Fibroblast of the aortic adventitia (primary cell): ENCODE measurements around the gene RNPS1. TPM values are rescaled to one million over a fixed set of nuclear protein-coding genes. Genes with fewer than 3 reads are reported as not detected.

ENCODE experiments used
- DNase-seq: peaks from one replicate; pipeline ENCODE4 v3.0.0-alpha.2; 2010; ENCODE audit warnings: low read depth
- H3K4me3 ChIP-seq: 2 replicates; pipeline ENCODE4 v1.5.1; 2011; ENCODE audit warnings: low read depth, mild to moderate bottlenecking, control low read depth, low read length, moderate library complexity
- total RNA-seq: library from RNA; depleted of rRNA; stranded (reverse); fragments of >200 nt; gene quantifications from 2 replicates; pipeline ENCODE4 v1.2.3, GENCODE V29; 2012; ENCODE audit warnings: low replicate concordance
- TF ChIP-seq, protein P1 (sequence below): IDR thresholded peaks from 2 replicates; pipeline ENCODE4 v1.5.1; 2011; ENCODE audit warnings: mild to moderate bottlenecking, low read length, control low read depth, inconsistent platforms; ENCODE audit not compliant: insufficient read depth

RNPS1 gene
- total RNA-seq, 1 donor = 94.7 TPM

DNA sequence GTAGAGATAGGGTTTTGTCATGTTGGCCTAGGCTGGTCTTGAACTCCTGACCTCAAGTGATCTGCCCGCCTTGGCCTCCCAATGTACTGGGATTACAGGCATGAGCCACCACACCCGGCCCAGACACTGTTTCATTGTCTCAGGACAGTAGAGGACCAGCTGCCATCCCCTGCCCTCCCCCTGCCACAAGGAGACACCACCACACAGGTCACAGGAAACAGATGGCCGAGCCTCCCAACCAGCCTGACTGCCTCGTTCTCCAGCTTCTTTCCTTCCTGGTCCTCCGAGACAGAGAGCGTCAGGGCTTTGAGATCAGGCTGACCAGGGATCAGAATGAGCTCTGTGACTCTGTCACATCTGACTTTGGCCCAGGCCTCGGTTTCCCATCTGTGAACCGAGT, 20.8 kb upstream of the RNPS1 start:
- TF ChIP-seq, protein P1, sequence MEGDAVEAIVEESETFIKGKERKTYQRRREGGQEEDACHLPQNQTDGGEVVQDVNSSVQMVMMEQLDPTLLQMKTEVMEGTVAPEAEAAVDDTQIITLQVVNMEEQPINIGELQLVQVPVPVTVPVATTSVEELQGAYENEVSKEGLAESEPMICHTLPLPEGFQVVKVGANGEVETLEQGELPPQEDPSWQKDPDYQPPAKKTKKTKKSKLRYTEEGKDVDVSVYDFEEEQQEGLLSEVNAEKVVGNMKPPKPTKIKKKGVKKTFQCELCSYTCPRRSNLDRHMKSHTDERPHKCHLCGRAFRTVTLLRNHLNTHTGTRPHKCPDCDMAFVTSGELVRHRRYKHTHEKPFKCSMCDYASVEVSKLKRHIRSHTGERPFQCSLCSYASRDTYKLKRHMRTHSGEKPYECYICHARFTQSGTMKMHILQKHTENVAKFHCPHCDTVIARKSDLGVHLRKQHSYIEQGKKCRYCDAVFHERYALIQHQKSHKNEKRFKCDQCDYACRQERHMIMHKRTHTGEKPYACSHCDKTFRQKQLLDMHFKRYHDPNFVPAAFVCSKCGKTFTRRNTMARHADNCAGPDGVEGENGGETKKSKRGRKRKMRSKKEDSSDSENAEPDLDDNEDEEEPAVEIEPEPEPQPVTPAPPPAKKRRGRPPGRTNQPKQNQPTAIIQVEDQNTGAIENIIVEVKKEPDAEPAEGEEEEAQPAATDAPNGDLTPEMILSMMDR = no peak
- DNase-seq = no peak
- no peak overlapping the region for H3K4me3 ChIP-seq

DNA sequence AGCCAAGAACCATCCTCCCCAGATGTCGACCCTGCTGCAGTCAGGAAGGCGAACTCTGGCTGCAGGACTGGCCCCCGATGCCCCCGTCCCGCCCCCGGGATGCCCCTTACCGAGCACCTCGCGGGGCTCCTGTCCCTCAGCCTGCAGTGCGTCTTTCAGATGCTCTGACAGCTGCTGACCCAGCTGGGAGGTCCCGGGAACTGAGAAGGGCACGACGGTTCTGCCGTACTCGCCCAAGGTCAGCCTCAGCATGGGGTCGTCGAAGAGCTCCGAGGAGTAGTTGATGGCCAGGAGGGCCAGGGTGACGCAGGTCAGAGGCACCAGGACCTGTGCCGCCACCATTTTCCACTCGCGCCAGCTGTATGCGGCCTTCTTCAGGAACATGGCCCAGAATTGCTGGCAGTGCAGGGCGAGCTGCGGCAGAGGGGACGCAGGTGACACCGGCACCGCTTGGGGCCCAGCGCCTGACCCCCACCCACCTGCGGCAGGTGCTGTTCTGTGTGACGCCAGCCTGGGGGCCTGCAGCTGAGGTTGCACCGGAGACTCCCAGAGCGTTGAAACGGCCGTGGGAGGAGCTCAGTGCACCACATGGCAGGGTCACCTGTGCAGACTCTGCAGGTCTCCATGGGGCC, 20.1 kb upstream of the RNPS1 start:
- DNase-seq = no peak
- H3K4me3 ChIP-seq = no peak overlapping the region
- TF ChIP-seq, protein P1 = no peak

DNA sequence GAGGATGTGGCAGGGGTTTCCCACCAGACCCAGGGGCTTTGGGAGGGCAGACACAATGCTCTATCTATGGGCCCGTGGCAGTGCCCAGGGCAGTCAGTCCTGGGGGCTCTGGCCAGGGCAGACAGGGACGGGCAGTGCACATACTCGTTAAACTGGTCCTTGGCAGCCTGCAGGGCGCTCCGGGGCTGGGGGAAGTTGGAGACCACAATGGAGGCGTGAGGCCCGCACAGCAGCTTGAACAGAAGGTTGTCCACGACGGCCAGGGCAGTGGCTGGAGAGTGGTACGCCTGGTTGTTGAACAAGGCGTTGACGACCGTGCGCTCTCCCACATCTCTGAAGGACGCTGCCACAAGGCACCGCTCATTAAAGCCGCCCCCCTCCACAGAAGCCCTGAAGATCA, 18.6 kb upstream of the RNPS1 start:
- TF ChIP-seq, protein P1 = no peak
- DNase-seq = no peak
- no peak overlapping the region for H3K4me3 ChIP-seq

DNA sequence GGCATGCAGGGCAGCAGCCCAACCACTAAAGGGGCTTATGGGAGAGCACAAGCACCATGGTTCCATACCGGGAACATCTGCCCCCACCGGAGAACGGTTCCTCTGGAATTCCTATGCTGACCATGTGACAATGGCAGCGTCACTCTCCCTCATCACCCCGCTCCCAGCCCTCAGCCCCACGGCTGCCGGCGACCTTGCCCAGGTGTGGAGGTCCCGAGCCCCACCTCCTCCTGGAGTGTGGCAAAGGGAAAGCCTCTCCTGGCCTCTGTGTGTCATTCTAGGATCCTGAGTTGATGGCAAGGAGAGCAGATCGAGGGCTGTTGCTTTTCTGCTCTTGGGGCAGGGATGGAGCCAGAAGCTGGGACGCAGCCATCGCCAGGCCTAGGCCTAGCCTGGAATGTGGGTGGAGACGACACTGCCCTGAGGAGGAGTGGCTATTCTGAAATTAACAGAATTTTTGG, 17.8 kb upstream of the RNPS1 start:
- no peak overlapping the region for H3K4me3 ChIP-seq
- TF ChIP-seq, protein P1 = no peak
- no peak for DNase-seq

DNA sequence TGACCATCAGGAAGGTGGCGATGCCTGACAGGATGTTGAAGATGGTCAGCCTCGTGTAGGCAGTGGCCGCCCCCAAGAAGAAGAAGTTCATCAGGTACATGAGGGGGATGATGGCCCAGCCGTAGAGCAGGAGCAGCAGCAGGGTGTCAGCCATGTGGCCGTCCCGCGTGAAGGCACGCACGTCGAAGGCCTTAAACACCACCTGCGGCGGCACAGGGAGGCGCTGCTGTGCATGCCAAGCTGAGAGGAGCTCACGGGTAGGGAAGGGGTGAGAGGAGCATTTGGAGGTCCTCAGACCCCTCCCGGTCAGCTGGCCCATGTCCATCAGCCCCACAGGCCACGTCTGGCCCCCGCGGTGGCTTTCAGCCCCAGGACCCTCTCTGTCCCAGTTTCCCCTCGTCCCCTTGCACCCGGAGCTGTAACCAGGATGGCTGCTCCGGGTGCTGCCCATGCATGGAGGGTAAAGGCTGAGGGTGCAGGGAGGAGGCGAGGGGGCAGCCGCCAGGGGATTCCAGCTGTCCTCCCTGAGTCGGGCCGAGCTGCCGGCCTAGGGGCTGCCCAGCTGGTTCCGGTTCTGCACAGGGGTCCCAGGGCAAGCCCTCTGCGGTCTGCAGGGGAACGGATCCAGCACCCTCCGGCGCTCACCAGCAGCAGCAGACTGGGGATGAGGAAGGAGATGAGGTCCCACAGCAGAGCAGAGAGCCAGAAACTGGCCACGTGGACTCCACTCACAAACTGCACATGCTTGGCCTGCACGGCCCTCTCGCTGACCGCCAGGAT, 17.1 kb upstream of the RNPS1 start:
- TF ChIP-seq, protein P1 = no peak
- no peak for DNase-seq
- no peak overlapping the region for H3K4me3 ChIP-seq

DNA sequence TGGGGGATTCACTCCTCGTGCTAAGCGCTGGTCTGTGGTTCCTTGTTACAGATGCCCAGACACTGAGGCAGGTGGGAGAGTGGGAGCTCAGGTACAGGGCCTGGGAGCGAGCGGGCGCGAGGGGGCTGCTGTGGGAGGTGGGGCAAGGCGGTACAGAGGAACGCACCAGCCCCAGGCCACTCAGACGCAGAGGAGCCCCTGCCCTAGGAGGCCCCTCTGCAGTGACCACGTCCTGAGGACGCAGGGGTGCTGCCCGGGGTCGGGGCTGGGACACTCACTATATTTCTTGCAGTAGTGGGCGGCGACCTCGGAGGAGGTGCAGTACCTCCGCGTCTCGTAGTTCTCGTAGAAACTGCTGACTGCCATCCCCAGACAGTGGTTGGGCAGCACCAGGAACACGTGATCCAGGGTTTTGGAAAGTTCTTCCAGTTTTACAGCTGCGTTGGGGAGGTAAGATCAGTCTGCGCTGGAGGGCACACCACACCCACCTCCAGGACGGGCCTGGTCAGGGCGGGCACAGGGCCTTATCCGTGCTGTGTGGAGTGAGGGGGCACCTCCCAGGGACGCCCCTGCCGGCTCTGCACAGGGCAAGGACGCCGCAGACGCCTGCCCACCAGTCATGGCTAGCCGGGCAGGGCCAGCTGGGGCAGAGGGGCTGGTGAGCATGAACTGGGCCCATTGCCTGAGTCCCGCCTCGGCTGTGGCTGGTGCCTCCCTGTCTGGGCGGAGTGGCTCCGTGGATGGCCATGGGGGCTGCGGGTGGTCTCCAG, 16.3 kb upstream of the RNPS1 start:
- DNase-seq = no peak
- TF ChIP-seq, protein P1 = no peak
- no peak overlapping the region for H3K4me3 ChIP-seq
